ENCODE measurements around the gene TDRD1.

The TDRD1 gene

DNA sequence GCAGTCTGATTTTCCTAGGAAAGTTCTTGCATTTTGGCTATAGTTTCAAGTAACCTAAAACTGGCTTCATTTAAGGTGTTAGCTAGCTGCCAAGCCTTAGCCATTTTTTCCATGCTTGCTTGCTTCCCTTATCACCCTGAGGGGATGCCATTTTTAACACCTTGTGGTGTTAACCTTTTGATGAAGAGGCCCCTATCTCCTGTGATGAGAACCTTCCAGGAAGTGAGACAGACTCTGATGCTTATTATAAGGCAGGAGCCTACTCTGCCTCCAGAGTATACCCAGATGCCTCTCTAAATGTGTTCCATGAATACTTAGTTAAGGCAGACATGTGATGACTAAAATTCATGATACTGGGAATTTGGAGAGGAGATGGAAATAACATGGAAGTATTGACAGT lies 55.0 kb downstream of the TDRD1 start:
- Mint-ChIP-seq H3K4me1 (ENCODE audit: low read depth) (peaks cover 29% of the 10 kb centered on the region), H3K4me3 (no peak overlapping the region), H3K36me3 (ENCODE audit: low read depth) (no peaks in the 10 kb centered on the region), H3K27ac (peak overlapping the region; percentile 76), H3K27me3 (peaks cover 41% of the 10 kb centered on the region), H3K9me3 (no peaks in the 10 kb centered on the region)

DNA sequence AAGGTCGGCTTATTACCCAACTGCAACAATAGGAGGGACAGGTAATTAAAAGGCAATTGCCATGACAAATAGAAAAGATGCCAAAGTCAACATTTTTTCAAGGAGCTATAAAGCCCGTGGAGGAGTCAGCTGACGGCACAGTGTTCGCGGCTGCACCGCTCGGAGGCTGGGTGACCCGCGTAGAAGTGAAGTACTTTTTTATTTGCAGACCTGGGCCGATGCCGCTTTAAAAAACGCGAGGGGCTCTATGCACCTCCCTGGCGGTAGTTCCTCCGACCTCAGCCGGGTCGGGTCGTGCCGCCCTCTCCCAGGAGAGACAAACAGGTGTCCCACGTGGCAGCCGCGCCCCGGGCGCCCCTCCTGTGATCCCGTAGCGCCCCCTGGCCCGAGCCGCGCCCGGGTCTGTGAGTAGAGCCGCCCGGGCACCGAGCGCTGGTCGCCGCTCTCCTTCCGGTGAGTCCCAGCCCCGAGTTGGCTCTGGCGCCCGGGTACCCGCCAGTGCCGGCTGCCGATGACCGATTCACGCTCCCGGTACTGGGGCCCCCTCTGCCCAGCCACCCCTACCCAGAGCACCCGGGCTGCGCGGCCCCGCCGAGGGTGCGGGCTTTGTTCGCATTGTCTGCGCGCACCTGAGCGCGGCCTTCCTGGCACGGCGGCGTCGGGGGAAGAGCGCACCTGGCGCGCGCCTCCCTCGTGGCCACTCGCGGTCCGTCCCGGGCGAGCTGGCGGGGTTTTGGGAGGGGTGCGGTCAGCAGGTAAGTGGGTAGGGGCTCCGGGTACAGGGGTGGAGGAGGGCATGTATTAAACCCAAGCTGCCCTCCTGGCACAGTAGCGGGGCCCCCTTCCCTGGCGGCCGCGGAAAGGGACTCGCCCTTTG lies 60.2 kb downstream of the TDRD1 start, which contains the start of gene VWA2:
TSS of gene VWA2 (plus strand) at position 138 of the 877 bp plus-strand sequence. CDS start 9,460 bp downstream, outside the sequence.
- no peaks in the 10 kb centered on the region for H3K36me3 Mint-ChIP-seq (ENCODE audit: low read depth)
- H3K4me1 Mint-ChIP-seq (ENCODE audit: low read depth), result peaks cover 20% of the 10 kb centered on the region
- H3K27ac Mint-ChIP-seq, result no peak within 1 kb of the TSS
- H3K9me3 Mint-ChIP-seq, result no peaks in the 10 kb centered on the region
- H3K4me3 Mint-ChIP-seq, result peak within 1 kb of the TSS; percentile 69
- peaks cover 61% of the 10 kb centered on the region for H3K27me3 Mint-ChIP-seq

DNA sequence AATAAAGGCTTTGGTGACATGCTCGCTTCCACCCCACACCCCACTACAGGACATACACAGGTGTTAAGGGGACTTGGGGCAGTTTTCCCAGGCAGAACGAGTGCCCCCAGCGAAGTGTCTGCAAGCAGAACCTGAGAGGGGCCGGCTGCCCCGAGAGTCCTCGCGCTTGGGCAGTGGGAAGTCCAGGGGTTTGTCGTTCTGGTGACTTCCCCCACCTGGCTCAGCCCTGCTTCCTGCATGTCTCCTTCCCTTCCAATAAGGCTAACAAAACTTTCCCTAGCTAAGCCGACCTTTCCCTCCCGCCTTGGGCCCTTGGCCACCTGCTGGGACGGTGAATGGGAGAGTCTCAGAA lies 60.8 kb downstream of the TDRD1 start:
- Mint-ChIP-seq H3K27ac (no peak overlapping the region), H3K4me3 (no peak overlapping the region), H3K9me3 (no peaks in the 10 kb centered on the region), H3K27me3 (peaks cover 58% of the 10 kb centered on the region), H3K36me3 (ENCODE audit: low read depth) (no peaks in the 10 kb centered on the region), H3K4me1 (ENCODE audit: low read depth) (peaks cover 14% of the 10 kb centered on the region)

DNA sequence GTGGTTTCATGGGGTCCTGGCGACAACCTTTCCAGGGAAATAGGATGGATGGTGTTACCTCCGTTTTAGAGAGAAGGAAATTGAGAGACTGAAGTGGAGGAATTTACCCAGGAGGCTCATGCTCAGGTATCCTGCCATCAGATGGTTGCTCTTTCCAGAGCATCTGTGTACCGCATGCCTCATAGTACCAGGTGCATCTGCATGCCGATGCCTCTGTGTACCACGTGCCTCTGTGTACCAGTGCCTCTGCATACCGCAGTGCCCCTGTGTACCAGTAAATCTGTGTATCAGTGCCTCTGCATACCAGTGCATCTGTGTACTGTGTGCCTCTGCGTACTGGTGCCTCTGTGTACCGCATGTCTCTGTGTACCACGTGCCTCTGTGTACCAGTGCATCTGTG lies 63.1 kb downstream of the TDRD1 start:
- Mint-ChIP-seq H3K4me3 (no peak overlapping the region), H3K9me3 (no peaks in the 10 kb centered on the region), H3K4me1 (ENCODE audit: low read depth) (peaks cover 10% of the 10 kb centered on the region), H3K27ac (no peak overlapping the region), H3K36me3 (ENCODE audit: low read depth) (no peaks in the 10 kb centered on the region), H3K27me3 (peaks cover 49% of the 10 kb centered on the region)

DNA sequence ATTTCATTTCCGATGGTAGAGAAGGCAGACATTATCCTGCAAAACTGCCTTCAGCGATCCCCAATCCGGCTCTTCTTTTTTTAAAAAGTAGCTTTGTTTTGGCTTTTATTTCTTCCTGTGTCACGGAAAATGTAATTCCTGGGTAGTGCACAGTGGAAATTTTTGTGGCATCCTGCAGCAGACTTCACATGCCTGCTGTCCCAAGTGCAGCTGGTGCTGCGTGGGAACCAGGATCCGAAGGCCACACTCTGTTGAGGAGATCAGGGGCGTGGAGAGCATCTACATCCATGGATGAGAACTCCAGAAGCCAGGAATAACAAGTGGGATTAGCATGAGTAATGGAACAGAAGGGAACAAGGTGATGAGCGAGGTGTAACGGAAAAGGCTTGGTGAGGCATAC lies 64.5 kb downstream of the TDRD1 start:
- Mint-ChIP-seq H3K27me3 (peaks cover 42% of the 10 kb centered on the region), H3K4me1 (ENCODE audit: low read depth) (peaks cover 4% of the 10 kb centered on the region), H3K36me3 (ENCODE audit: low read depth) (no peaks in the 10 kb centered on the region), H3K4me3 (no peak overlapping the region), H3K27ac (no peak overlapping the region), H3K9me3 (no peaks in the 10 kb centered on the region)

DNA sequence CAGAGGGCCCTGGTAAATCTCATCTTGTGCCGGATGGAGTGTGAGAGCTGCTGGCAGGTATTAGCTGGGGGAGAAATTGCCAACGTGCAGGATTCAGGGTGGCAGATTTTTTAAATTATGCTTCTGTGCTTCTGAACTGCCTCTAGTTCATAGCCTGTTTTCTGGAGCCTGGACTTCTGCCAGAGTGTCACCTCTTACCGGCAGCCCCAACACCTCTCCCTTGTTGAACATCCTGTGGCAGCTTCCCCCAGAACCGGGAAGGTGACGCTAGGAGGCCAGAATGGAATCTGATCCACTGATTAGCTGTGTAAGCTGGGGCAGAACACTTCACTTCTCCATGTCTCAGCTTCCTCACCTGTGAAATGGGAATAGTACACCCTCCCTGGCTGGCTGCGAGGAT lies 65.0 kb downstream of the TDRD1 start:
- no peaks in the 10 kb centered on the region for H3K4me1 Mint-ChIP-seq (ENCODE audit: low read depth)
- H3K27me3 Mint-ChIP-seq, result peaks cover 38% of the 10 kb centered on the region
- H3K36me3 Mint-ChIP-seq (ENCODE audit: low read depth), result no peaks in the 10 kb centered on the region
- H3K27ac Mint-ChIP-seq, result no peak overlapping the region
- no peaks in the 10 kb centered on the region for H3K9me3 Mint-ChIP-seq
- H3K4me3 Mint-ChIP-seq, result no peak overlapping the region

DNA sequence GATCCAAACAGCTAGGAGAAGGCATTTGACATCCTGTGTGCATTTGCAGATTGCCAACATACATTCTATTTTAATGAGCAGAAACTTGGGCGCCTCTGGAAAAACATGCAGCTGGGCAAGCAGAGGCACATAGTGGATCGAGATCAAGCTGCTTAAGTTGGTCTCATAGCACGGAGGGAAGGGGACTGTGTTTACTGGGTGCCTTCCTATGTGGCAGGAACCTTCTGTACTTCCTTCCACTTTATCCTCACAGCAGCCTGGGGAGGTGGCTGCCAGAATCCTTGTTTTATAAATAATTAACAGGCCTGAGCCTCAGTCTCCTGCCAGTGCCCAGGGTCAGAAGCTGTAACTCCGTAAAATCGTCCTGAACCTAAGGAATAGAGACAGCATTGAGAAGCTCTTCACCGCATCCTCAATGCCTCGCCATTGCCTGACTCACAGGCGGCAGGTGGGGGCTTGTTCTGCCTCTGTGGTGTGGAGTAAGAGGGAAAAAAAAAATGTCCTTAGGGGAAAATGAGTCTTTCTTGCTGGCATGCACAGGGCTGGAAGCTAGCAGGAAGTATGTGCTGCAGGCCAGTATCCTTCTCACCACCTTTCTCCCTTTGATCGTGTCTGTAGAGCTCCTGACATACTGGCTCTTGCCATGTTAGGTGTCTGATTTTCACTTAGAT lies 66.1 kb downstream of the TDRD1 start:
- Mint-ChIP-seq H3K36me3 (ENCODE audit: low read depth) (no peaks in the 10 kb centered on the region), H3K4me3 (no peak overlapping the region), H3K9me3 (no peaks in the 10 kb centered on the region), H3K4me1 (ENCODE audit: low read depth) (no peaks in the 10 kb centered on the region), H3K27ac (no peak overlapping the region), H3K27me3 (peaks cover 35% of the 10 kb centered on the region)

DNA sequence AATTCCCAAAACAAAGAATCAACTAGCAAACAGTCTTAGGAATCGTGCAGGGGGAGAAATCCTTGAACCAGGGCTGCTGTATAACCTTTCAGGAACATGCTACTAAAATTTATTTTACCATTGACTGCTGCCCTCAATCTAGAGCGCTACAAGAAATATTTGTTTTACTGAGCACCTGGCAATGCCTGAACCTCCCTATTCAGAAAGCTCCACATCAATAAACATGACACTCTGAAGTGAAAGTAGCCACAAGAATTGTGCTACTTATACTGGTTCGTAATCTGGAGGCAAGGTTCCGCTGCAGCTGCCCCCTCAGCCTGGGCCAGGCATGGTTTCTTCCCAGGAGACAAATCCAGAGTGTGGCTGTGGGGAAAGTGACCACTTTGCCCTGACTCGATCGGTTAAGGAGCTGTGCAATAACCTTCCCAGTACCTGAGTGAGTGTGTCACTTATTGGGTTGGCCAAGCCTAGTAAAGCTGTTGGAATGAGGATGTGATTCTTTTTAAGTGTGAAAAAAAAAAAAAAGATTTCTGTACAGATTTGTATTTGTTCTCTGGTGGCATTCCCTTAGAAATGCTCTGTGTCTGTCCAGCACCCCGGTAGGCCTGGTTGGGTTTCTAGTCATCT lies 67.6 kb downstream of the TDRD1 start:
- no peaks in the 10 kb centered on the region for H3K9me3 Mint-ChIP-seq
- H3K4me1 Mint-ChIP-seq (ENCODE audit: low read depth), result no peaks in the 10 kb centered on the region
- H3K4me3 Mint-ChIP-seq, result no peak overlapping the region
- H3K36me3 Mint-ChIP-seq (ENCODE audit: low read depth), result no peaks in the 10 kb centered on the region
- no peak overlapping the region for H3K27ac Mint-ChIP-seq
- H3K27me3 Mint-ChIP-seq, result peaks cover 22% of the 10 kb centered on the region

DNA sequence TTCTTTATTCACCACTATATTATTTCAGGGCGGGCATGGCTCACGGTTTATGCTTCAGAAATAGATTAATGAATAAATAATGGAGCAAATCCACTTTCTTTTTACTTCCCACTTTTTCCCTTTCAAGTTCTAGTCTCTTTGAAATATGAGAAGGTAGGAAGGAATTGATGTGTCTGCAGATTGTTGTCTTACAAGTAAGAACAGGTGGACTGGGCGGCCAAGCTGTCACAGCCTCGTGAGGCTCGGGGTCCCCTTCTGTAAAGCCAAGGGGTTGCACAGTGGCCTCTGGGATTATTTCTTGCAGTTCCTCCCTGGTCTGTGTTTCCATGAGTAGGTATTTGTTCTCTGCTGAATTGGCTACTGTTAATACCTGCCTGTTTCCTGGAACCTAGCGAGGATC lies 71.1 kb downstream of the TDRD1 start:
- peaks cover 3% of the 10 kb centered on the region for H3K9me3 Mint-ChIP-seq
- H3K4me3 Mint-ChIP-seq, result no peak overlapping the region
- no peak overlapping the region for H3K27ac Mint-ChIP-seq
- H3K36me3 Mint-ChIP-seq (ENCODE audit: low read depth), result no peaks in the 10 kb centered on the region
- H3K27me3 Mint-ChIP-seq, result peaks cover 3% of the 10 kb centered on the region
- no peaks in the 10 kb centered on the region for H3K4me1 Mint-ChIP-seq (ENCODE audit: low read depth)

DNA sequence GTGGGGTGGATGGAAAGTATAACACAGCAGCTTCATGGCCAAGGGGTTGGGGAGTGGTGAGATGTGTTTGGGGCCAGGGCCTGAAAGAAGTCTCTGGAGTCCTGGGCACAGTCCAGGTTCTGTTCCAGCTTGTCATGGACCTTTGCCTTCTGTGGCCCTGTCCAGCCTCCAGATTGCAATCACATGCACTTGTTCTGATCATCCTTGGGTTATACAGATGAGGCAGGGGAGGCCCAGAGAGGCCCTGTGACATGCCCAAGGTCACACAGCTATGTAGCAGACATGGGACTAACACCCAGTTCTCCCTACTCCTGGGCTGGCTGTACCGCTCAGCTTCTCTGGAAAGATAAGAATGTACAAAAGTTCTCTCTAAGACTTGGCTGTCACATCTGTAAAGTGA lies 71.6 kb downstream of the TDRD1 start:
- H3K27me3 Mint-ChIP-seq, result peaks cover 3% of the 10 kb centered on the region
- H3K9me3 Mint-ChIP-seq, result peaks cover 3% of the 10 kb centered on the region
- no peak overlapping the region for H3K27ac Mint-ChIP-seq
- H3K36me3 Mint-ChIP-seq (ENCODE audit: low read depth), result no peaks in the 10 kb centered on the region
- no peaks in the 10 kb centered on the region for H3K4me1 Mint-ChIP-seq (ENCODE audit: low read depth)
- no peak overlapping the region for H3K4me3 Mint-ChIP-seq

DNA sequence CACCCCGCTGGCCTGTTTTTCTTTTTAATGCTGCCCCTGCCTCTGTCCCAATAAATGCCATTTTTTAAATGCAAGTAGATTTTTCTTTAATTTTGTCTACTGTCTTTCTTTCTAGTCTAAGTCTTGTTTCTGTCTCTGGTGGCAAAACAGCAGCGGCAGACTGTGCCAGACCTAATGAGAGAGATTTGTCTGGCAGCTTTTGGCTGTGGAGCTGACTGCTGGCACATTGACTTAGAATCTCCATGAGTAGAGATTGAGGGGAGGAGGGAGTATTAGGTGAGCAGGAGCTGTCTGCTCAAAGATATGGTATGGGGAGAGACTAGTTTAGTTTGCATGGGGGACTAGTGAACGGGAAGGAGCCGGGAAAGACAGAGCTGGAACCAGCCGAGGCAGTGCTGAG lies 72.9 kb downstream of the TDRD1 start:
- Mint-ChIP-seq H3K27ac (no peak overlapping the region), H3K4me3 (no peak overlapping the region), H3K9me3 (peaks cover 3% of the 10 kb centered on the region), H3K27me3 (peaks cover 3% of the 10 kb centered on the region), H3K36me3 (ENCODE audit: low read depth) (no peaks in the 10 kb centered on the region), H3K4me1 (ENCODE audit: low read depth) (no peaks in the 10 kb centered on the region)

DNA sequence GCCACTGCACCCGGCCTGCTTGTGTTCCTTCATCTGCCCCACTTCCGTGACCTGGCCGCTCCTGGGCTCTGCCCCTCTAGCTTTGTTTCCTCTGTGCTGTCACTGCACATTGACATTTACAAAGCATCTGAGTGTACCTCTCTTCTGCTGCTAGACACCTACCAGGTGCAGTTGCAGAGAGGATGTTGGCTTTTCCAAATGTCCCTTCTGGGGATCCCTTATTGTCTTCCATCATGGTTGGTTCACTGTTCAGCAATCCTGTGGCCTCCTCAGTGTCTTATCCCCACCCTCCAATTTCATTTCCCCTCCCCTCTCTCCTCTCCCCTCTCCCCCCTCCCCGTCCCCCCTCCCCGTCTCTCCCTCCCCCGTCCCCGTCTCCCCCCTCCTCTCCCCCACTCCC lies 73.7 kb downstream of the TDRD1 start:
- Mint-ChIP-seq H3K27ac (no peak overlapping the region), H3K36me3 (ENCODE audit: low read depth) (no peaks in the 10 kb centered on the region), H3K4me1 (ENCODE audit: low read depth) (no peaks in the 10 kb centered on the region), H3K4me3 (no peak overlapping the region), H3K9me3 (peaks cover 3% of the 10 kb centered on the region), H3K27me3 (peaks cover 3% of the 10 kb centered on the region)

DNA sequence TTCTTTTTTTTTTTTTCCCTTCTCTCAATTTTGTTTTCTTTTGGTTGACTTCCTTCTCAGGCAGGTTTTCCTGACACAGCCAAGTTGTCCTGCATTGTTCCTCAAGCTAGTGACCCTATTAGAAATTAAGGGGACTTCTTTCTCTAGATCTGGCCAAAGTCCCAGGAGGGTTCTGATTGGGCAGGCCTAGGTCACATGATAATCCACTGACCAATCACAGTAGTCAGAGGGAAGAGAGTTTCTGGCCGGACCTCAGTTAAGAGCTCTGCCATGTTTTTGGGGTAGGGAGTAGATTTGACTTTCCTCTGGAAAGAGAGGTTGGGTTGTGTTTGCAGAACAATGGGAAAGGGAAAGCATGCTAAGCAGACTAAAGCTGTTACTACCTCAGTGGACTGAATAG lies 76.1 kb downstream of the TDRD1 start:
- Mint-ChIP-seq H3K4me1 (ENCODE audit: low read depth) (no peaks in the 10 kb centered on the region), H3K9me3 (peaks cover 3% of the 10 kb centered on the region), H3K4me3 (no peak overlapping the region), H3K27me3 (peaks cover 3% of the 10 kb centered on the region), H3K36me3 (ENCODE audit: low read depth) (no peaks in the 10 kb centered on the region), H3K27ac (no peak overlapping the region)

DNA sequence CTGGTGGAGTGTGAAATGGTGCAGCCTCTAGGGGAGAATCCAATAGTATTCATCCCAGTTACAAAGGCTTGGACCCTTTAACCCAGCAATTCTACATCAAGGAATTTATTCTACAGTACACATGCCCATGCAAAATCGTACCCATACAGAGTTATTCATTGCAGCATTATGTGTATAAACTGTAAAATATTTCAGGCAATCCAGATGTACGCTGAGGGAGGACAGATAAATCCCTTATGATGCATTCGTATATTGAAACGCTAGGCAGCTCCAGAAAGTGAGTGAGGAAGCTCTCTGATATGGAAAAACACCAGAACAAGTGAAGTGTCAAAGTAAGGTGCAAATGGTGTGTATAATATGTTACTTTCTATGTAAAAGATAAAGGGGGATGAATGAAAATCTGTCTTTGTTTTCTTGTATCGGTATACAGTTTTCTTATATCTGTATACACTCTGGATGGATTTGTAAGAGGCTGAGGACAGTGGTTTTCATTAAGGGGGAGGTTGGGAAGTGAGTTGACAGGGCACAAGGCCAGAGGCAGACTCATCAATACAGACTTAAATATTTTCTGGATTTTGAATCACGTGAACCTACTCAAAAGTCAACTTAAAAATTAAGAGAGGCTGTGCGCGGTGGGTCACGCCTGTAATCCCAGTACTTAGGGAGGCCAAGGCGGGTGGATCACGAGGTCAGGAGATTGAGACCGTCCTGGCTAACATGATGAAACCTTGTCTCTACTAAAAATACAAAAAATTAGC lies 77.0 kb downstream of the TDRD1 start:
- no peak overlapping the region for H3K27ac Mint-ChIP-seq
- H3K4me1 Mint-ChIP-seq (ENCODE audit: low read depth), result no peaks in the 10 kb centered on the region
- no peak overlapping the region for H3K4me3 Mint-ChIP-seq
- H3K36me3 Mint-ChIP-seq (ENCODE audit: low read depth), result no peaks in the 10 kb centered on the region
- peaks cover 3% of the 10 kb centered on the region for H3K9me3 Mint-ChIP-seq
- H3K27me3 Mint-ChIP-seq, result peaks cover 3% of the 10 kb centered on the region

DNA sequence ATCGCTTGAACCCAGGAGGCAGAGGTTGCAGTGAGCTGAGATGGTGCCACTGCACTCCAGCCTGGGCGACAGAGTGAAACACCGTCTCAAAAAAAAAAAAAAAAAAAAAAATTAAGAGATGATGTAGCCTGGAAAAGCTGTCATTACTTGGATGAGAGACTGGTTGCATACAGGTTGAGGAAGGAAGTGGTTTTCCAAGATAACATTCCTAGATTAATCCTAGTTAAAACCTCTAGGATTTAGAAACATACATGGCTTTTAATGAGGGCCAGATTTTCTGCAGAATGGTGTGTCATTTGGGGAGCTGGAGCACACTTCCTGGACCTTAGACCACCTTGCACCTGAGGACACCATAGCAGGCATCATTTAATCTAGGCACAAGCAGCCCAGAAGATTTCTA lies 77.7 kb downstream of the TDRD1 start:
- Mint-ChIP-seq H3K4me3 (no peak overlapping the region), H3K36me3 (ENCODE audit: low read depth) (no peaks in the 10 kb centered on the region), H3K4me1 (ENCODE audit: low read depth) (no peaks in the 10 kb centered on the region), H3K9me3 (peaks cover 3% of the 10 kb centered on the region), H3K27me3 (peaks cover 3% of the 10 kb centered on the region), H3K27ac (no peak overlapping the region)
